ENCODE measurements around the gene OR4D10. TPM values are rescaled to one million over a fixed set of nuclear protein-coding genes. Genes with fewer than 3 reads are reported as not detected.

OR4D10 gene
- total and polyA plus RNA-seq, 2 of the 13 experiments (the other 11 are each of a cell fraction or from before 2014, with no cell fraction given), result not detected

DNA sequence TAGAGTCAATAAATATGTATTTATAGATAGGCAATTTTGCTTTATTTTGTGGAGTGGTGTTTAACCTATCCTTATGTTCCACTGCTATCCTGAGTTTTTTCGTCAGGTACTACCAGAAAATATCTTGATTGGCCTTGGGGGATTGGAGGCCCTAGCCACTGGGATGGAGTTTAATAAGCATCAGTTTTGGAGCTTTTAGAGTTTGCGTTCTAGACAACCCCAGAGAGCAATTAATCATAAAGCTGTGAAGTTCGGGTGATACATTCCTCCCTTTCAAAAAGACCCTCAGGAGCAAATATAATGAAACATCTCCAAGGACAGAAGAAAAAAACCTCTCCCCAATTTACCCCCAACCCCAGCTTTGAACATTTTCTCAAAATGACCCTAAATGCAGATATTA lies 36.9 kb upstream of the OR4D10 start, which contains the start of gene OR5A1 (continued):
- TF ChIP-seq POLR2AphosphoS2 (IDR thresholded peaks at IDR 0.05; ENCODE audit: low read depth, low read length), result no peak
- no peak for TF ChIP-seq CBX2 (IDR thresholded peaks at IDR 0.05; ENCODE audit: low read depth, low read length)
- no peak for TF ChIP-seq CBX2 (CRISPR knock-in tag; IDR thresholded peaks at IDR 0.05; ENCODE audit: low read depth)
- TF ChIP-seq ZBTB7B (CRISPR knock-in tag; IDR thresholded peaks at IDR 0.05), result no peak
- TF ChIP-seq ARNTL (CRISPR knock-in tag; IDR thresholded peaks at IDR 0.05), result no peak

DNA sequence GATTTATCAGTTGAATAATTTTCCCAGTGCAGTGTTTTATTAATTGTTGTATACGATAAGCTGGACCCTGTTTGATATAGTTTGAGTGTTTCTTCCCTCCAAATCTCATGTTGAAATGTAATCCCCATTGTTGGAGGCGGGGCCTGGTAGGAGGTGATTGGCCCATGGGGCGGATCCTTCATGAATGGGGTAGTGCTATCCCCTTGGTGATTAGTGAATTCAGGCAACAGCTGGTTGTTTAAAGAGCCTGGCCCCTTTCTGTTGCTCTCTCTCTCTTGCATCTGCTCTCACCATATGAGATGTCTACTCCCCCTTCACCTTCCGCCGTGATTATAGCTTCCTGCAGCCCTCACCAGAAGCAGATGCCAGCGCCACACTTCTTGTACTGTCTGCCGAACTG lies 35.3 kb upstream of the OR4D10 start:
- H3K9me3 ChIP-seq (ENCODE audit: low read length), result no peaks in the 10 kb centered on the region
- no peak overlapping the region for H3K4me2 ChIP-seq (ENCODE audit: low read depth, low read length)
- no peak overlapping the region for H2AFZ ChIP-seq (ENCODE audit: low read length)
- H3K9ac ChIP-seq (ENCODE audit: insufficient read depth, low read depth, low read length), result no peak overlapping the region
- H3K27me3 ChIP-seq (ENCODE audit: control insufficient read depth in 1 of 2, insufficient read depth in 2 of 2, low read length in 2 of 2), result peaks cover 0 to 3% of the 10 kb centered on the region in 2 experiments; a peak in 2 of 5 replicates
- BruUV-seq (replicated peaks), result no TSS peak
- 23% methylated on average over 7 of the region's 7 CpGs for WGBS (ENCODE audit: low lambda C conversion rate)
- H3K4me3 ChIP-seq (replicated peaks in 1 of 3; ENCODE audit: insufficient read depth in 1 of 3, low read depth in 2 of 3, low read length in 3 of 3), result no peak overlapping the region
- FAIRE-seq (no peak), ATAC-seq (no peak), DNase-seq (ENCODE audit: low spot score) (no peak)
- ChIA-PET POLR2A (no interaction called here), CTCF (ENCODE audit: low intra/inter-chr PET ratio, low total read pairs) (no interaction called here)
- no peak overlapping the region for H3K27ac ChIP-seq (ENCODE audit: extremely low read length, insufficient read depth, low read length)
- no peaks in the 10 kb centered on the region for H3K36me3 ChIP-seq (replicated peaks in 1 of 2; ENCODE audit: control insufficient read depth in 1 of 2, insufficient read depth in 2 of 2, low read length in 2 of 2)
- H3K4me1 ChIP-seq (ENCODE audit: insufficient read depth, low read length), result no peaks in the 10 kb centered on the region
- TF ChIP-seq DNMT3B (CRISPR knock-in tag; conservative IDR thresholded peaks at IDR 0.05) (no peak), CREM (IDR thresholded peaks at IDR 0.05) (no peak), CREM (CRISPR knock-in tag; IDR thresholded peaks at IDR 0.05) (no peak), KLF11 (CRISPR knock-in tag; IDR thresholded peaks at IDR 0.05) (no peak), NFYC (CRISPR knock-in tag; IDR thresholded peaks at IDR 0.05) (no peak), REXO4 (CRISPR knock-in tag; IDR thresholded peaks at IDR 0.05; ENCODE audit: borderline replicate concordance) (no peak), ZNF674 (CRISPR knock-in tag; IDR thresholded peaks at IDR 0.05; ENCODE audit: low read depth) (no peak), SALL1 (CRISPR knock-in tag; IDR thresholded peaks at IDR 0.05) (no peak)
- TF ChIP-seq, protein P1, sequence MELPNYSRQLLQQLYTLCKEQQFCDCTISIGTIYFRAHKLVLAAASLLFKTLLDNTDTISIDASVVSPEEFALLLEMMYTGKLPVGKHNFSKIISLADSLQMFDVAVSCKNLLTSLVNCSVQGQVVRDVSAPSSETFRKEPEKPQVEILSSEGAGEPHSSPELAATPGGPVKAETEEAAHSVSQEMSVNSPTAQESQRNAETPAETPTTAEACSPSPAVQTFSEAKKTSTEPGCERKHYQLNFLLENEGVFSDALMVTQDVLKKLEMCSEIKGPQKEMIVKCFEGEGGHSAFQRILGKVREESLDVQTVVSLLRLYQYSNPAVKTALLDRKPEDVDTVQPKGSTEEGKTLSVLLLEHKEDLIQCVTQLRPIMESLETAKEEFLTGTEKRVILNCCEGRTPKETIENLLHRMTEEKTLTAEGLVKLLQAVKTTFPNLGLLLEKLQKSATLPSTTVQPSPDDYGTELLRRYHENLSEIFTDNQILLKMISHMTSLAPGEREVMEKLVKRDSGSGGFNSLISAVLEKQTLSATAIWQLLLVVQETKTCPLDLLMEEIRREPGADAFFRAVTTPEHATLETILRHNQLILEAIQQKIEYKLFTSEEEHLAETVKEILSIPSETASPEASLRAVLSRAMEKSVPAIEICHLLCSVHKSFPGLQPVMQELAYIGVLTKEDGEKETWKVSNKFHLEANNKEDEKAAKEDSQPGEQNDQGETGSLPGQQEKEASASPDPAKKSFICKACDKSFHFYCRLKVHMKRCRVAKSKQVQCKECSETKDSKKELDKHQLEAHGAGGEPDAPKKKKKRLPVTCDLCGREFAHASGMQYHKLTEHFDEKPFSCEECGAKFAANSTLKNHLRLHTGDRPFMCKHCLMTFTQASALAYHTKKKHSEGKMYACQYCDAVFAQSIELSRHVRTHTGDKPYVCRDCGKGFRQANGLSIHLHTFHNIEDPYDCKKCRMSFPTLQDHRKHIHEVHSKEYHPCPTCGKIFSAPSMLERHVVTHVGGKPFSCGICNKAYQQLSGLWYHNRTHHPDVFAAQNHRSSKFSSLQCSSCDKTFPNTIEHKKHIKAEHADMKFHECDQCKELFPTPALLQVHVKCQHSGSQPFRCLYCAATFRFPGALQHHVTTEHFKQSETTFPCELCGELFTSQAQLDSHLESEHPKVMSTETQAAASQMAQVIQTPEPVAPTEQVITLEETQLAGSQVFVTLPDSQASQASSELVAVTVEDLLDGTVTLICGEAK (IDR thresholded peaks at IDR 0.05), result no peak
- TF ChIP-seq, protein P1 (CRISPR knock-in tag; IDR thresholded peaks at IDR 0.05), result no peak
- in situ Hi-C loops (cut with HindIII; ENCODE audit: extremely low pct_ligation_motif_present, low pct_unique_long_range_greater_than_20kb), result no loop called here
- H3K79me2 ChIP-seq (ENCODE audit: insufficient read depth, low read length), result no peaks in the 10 kb centered on the region
- intact Hi-C loops (cut with micrococcal nuclease; ENCODE audit: unreplicated experiment), result no loop called here
- no peaks in the 10 kb centered on the region for H4K20me1 ChIP-seq (ENCODE audit: insufficient read depth, low read length)

Measured in HepG2 (cell line).